ENCODE results near the gene GRM1. TPM values are rescaled to one million over a fixed set of nuclear protein-coding genes. Genes with fewer than 3 reads are reported as not detected.

GRM1 gene
- total RNA-seq, 2 experiments from 2014 or later: not detected

- Histone ChIP-seq H3K9me3 (ENCODE audit: control insufficient read depth in 1 of 2, insufficient read depth in 1 of 2, low read length in 2 of 2) (no peaks in the 10 kb centered on the region), H3K36me3 (ENCODE audit: insufficient read depth, low read length) (no peaks in the 10 kb centered on the region), H3K4me1 (ENCODE audit: insufficient read depth, low read length) (no peaks in the 10 kb centered on the region), H3K4me3 (ENCODE audit: low read length) (no peak overlapping the region), H3K27ac (ENCODE audit: low read depth in 1 of 2, low read length in 2 of 2) (no peak overlapping the region), H3K27me3 (ENCODE audit: control insufficient read depth in 1 of 2, insufficient read depth in 2 of 2, low read length in 2 of 2) (no peaks in the 10 kb centered on the region)
- POLR2A ChIA-PET: no interaction called here
- no peaks in the 10 kb centered on the region for H3K27me3 Mint-ChIP-seq
- H3K4me3 Mint-ChIP-seq: no peak overlapping the region
- no peaks in the 10 kb centered on the region for H3K36me3 Mint-ChIP-seq (ENCODE audit: low read depth)
- intact Hi-C loops (cut with DNase I, micrococcal nuclease): no loop called here
- CTCF ChIA-PET: no interaction called here
- no peak for TF ChIP-seq CTCF (IDR thresholded peaks at IDR 0.05)
- peaks cover 2% of the 10 kb centered on the region for H3K9me3 Mint-ChIP-seq
- no peaks in the 10 kb centered on the region for H3K4me1 Mint-ChIP-seq (ENCODE audit: low read depth)
- DNase-seq (no peak), ATAC-seq (ENCODE audit: poor library complexity) (no peak)
- no peak overlapping the region for H3K27ac Mint-ChIP-seq
Measured at GRCh38 chr6:146265056-146265455, 236.2 kb downstream of the GRM1 start.

- no peaks in the 10 kb centered on the region for H3K27me3 ChIP-seq (ENCODE audit: control insufficient read depth in 1 of 2, insufficient read depth in 2 of 2, low read length in 2 of 2)
- Mint-ChIP-seq H3K9me3 (peaks cover 2% of the 10 kb centered on the region), H3K4me1 (ENCODE audit: low read depth) (no peaks in the 10 kb centered on the region), H3K27me3 (no peaks in the 10 kb centered on the region), H3K27ac (no peak overlapping the region), H3K4me3 (no peak overlapping the region), H3K36me3 (ENCODE audit: low read depth) (no peaks in the 10 kb centered on the region)
- TF ChIP-seq CTCF (IDR thresholded peaks at IDR 0.05): no peak
- no peak overlapping the region for H3K4me3 ChIP-seq (ENCODE audit: low read length)
- ATAC-seq (ENCODE audit: poor library complexity): no peak
- intact Hi-C loops (cut with DNase I, micrococcal nuclease): no loop called here
- DNase-seq: no peak
- H3K4me1 ChIP-seq (ENCODE audit: insufficient read depth, low read length): no peaks in the 10 kb centered on the region
- no peaks in the 10 kb centered on the region for H3K36me3 ChIP-seq (ENCODE audit: insufficient read depth, low read length)
- H3K9me3 ChIP-seq (ENCODE audit: control insufficient read depth in 1 of 2, insufficient read depth in 1 of 2, low read length in 2 of 2): no peaks in the 10 kb centered on the region
- CTCF ChIA-PET: no interaction called here
- no peak overlapping the region for H3K27ac ChIP-seq (ENCODE audit: low read depth in 1 of 2, low read length in 2 of 2)
- POLR2A ChIA-PET: no interaction called here
Measured at GRCh38 chr6:146267447-146267846, 238.6 kb downstream of the GRM1 start.

- no peak overlapping the region for H3K4me3 ChIP-seq (ENCODE audit: low read length)
- H3K4me1 Mint-ChIP-seq (ENCODE audit: low read depth): no peaks in the 10 kb centered on the region
- H3K4me3 Mint-ChIP-seq: no peak overlapping the region
- H3K27me3 Mint-ChIP-seq: no peaks in the 10 kb centered on the region
- DNase-seq (no peak), ATAC-seq (ENCODE audit: poor library complexity) (no peak)
- ChIA-PET POLR2A (no interaction called here), CTCF (no interaction called here)
- H3K9me3 Mint-ChIP-seq: peaks cover 2% of the 10 kb centered on the region
- no peaks in the 10 kb centered on the region for H3K27me3 ChIP-seq (ENCODE audit: control insufficient read depth in 1 of 2, insufficient read depth in 2 of 2, low read length in 2 of 2)
- no peaks in the 10 kb centered on the region for H3K9me3 ChIP-seq (ENCODE audit: control insufficient read depth in 1 of 2, insufficient read depth in 1 of 2, low read length in 2 of 2)
- intact Hi-C loops (cut with DNase I, micrococcal nuclease): no loop called here
- H3K27ac ChIP-seq (ENCODE audit: low read depth in 1 of 2, low read length in 2 of 2): no peak overlapping the region
- no peaks in the 10 kb centered on the region for H3K36me3 Mint-ChIP-seq (ENCODE audit: low read depth)
- no peak overlapping the region for H3K27ac Mint-ChIP-seq
- H3K36me3 ChIP-seq (ENCODE audit: insufficient read depth, low read length): no peaks in the 10 kb centered on the region
- no peaks in the 10 kb centered on the region for H3K4me1 ChIP-seq (ENCODE audit: insufficient read depth, low read length)
- no peak for TF ChIP-seq CTCF (IDR thresholded peaks at IDR 0.05)
Measured at GRCh38 chr6:146267946-146268345, 239.1 kb downstream of the GRM1 start.

All from CD4-positive, alpha-beta T cell (primary cell).